Left lobe of liver (tissue), 2 donors: ENCODE measurements around the gene SPAG8. TPM values are rescaled to one million over a fixed set of nuclear protein-coding genes. Genes with fewer than 3 reads are reported as not detected.

Experiments used
- ATAC-seq: fragments of 200-7000 bp; cut with Tn5 transposase; one replicate; pipeline ENCODE4 v1.9.1; 2020; ENCODE audit warnings: mild to moderate bottlenecking, moderate library complexity
- DNase-seq: peaks from one replicate; pipeline ENCODE4 v3.0.0-alpha.2; 2020; ENCODE audit warnings: low spot score
- total RNA-seq: library from RNA; stranded (reverse); gene quantifications from one replicate; pipeline ENCODE4 v1.2.1, GENCODE V29; 2021
- donor health status: DM: no; HTN: no; CAD: no; lungs with moderate emphysema.
- donor health status: DM: no; HTN: yes; CAD: no.

The SPAG8 gene
- total RNA-seq, 1 donor from 2014 or later = 0.50 TPM

DNA sequence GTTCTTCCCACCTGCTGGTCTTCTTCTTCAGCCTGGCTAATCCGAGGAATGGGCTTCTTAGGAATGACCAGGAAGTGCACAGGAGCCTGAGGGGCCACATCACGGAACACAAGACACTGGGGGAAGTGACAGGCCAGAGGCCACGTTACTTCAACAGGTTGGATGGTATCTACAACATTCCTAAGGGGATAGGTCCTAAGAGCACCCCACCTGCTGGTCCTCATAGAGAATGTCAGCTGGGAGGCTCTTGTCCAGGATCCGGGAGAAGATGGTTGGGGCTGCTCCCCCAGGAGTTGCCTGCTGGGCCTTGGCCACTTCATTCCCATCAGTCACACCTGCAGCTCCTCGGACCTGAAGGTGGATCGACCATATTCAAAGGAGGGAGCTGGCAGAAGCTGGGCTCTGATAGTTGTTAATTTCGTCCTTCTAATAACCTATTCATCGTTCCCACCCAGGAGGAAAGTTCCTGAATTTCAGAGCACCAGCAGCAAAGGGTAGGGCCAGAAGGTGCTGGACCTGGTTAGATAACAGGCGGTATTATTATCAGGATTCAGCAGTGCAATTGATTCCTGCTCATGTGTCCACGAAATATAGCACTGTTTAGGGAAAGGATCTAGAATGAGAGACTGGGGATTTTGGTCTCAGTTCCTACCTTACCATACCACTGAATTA lies 1.5 kb upstream of the SPAG8 start:
- DNase-seq (no peak), ATAC-seq (no peak)

DNA sequence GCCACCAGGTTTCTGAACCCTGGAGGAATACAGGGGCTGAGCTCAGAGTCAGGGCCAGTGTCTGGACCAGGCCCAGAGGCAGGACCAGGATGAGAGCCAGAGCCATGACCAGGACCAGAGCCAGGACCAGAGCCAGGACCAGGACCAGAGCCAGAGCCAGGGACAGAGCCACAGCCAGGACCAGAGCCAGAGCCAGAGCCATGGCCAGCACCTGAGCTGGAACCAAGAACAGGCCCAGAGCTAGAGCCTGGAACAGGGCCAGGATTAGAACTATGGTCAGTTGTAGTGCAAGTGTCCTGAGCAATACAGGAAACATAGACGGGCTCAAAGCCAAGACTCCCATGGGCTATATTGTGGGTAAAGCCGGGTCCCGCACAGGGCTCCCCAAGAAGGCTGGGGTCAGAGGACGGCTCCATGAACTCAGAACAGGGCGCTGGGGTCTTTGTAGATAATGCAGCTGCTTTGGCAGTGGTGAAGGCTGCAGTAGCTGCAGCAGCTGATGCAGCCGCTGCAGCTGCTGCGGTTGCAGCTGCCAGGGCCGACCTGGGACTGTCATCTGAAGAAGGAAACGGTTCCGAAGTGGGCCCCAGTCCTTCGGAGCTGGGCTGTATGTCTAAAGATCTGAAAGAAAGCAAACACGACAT lies 559 bp downstream of the SPAG8 start:
- ATAC-seq = peak; percentile 61
- peak; percentile 89 for DNase-seq

DNA sequence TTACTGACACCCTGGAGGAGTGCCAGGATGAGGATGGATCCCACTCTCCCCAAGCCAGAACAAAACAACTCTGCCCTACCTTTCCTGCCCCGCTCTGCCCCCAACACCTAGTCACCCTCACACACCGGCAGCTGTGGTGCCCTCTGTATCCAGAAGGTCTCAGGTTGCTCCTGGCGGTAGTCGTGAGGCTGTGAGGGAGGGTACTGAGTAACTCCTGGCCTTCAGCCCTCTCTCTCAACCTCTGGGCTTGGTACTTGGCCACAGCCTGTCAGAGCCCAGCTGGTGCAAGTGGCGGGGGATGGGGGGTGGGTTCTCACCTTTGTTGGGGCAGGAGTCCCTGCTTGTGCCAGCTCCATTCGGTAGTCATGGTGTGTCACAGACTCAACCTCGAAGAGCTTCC lies 1.9 kb downstream of the SPAG8 start:
- ATAC-seq (no peak), DNase-seq (no peak)

DNA sequence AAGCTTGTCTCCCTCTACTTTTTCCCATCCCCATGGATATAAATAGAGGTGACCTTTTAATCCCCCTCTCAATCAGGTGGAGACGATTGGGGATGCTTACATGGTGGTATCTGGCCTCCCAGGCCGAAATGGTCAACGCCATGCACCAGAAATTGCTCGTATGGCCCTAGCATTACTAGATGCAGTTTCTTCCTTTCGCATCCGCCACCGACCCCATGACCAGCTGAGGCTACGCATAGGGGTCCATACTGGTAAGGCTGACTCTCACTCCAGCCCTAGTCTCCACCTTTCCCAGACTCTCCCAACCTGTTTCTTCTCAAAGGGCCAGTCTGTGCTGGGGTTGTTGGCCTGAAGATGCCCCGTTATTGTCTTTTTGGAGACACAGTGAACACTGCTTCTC lies 3.6 kb downstream of the SPAG8 start:
- no peak for ATAC-seq
- no peak for DNase-seq

DNA sequence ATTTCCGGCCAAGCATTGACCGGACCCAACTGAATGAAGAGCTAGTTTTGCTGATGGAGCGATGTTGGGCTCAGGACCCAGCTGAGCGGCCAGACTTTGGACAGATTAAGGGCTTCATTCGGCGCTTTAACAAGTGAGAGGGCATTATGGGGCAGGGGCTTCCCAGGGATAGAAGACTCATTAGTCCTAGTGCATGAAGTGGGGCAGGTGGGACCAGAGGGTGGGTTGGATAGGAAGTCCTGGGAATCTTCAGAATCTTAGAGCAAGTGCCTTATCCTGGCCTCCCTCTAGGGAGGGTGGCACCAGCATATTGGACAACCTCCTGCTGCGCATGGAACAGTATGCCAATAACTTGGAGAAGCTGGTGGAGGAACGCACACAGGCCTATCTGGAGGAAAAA lies 6.0 kb downstream of the SPAG8 start:
- ATAC-seq (no peak), DNase-seq (no peak)

DNA sequence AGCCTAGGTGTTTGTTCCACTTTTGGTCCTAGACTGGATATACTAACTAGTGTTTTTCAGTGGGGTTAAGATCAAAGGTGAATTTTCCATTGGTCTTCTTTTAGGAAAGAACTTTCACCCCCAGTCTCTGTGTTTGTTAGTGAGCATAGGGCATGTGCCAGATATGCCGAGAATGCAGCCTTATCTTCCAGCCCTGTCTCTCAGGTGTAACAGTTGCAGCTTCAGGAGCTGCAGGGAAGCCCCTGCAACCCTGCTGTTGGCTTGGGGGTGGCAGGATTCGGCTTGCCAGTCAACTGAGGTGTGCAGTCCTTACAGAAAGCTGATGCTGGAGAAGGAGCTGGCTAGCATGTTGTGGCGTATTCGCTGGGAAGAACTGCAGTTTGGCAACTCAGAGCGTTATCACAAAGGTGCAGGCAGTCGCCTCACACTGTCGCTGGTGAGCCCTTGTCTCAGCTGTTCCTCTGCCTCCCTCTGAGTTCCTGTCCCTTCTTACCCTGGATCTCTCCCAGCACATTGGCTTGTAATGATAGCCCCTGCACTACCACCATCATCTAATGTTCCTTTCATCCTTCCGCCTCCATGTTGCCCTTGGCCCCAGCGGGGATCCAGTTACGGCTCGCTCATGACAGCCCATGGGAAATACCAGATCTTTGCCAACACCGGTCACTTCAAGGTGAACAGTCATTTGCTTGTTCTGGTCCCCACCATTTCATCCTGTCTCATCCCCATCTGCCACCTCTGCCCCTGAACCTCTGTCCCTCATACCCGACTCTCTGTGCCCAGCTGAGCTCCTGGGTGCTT lies 10.5 kb downstream of the SPAG8 start:
- DNase-seq = no peak
- no peak for ATAC-seq

DNA sequence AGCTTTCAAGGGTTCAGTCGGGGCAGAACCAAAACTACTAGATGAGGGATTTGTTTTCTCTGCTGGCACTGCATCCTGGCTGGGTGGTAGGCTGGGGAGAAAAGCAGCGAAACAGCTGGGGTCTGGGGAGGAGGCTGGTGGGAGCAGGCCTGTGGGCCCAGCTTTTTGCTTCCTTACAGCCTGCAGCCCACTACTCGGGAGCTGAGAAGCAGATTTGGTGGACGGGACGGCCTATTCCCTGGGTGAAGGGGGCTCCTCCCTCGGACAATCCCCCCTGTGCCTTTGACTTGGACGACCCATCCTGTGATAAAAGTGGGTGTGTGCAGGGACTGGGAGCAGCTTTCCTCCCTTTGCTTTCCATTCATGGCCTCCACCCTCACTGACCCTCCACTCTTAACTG lies 11.5 kb downstream of the SPAG8 start:
- ATAC-seq = no peak
- DNase-seq = no peak

DNA sequence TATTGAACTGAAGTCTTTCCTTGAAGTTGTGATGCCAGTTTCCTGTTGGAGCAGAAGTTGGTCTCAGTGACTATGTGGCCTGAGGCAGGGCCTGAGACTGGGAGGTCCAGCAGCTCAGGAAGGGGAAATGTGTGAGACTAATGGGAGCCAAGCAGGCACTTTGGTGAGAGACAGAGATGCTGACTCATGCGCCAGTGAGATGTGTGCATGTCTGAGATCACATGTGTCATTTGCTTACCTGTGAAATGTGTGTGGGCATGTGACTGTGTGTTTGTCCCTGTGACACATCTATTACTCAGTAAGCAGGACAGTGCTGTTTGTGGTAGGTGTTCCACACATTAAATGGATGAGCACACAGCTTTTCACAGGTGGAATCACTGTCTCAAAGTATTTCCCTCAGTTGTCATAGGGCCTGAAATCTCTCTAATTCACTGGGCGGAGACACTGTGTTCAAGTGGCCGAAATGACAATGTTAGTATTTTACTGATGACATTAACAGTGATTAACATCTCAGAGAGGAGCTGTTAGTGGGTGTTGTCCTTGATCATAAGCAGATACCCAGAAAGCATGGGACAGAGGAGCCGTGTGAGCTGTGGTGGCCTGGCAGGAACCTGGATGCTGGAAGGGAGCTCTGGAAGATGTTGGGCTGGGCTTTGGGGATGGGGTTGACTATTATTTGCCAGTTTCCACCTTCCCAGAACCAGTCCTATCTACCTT lies 13.2 kb downstream of the SPAG8 start:
- ATAC-seq (peak; percentile 19), DNase-seq (no peak)

DNA sequence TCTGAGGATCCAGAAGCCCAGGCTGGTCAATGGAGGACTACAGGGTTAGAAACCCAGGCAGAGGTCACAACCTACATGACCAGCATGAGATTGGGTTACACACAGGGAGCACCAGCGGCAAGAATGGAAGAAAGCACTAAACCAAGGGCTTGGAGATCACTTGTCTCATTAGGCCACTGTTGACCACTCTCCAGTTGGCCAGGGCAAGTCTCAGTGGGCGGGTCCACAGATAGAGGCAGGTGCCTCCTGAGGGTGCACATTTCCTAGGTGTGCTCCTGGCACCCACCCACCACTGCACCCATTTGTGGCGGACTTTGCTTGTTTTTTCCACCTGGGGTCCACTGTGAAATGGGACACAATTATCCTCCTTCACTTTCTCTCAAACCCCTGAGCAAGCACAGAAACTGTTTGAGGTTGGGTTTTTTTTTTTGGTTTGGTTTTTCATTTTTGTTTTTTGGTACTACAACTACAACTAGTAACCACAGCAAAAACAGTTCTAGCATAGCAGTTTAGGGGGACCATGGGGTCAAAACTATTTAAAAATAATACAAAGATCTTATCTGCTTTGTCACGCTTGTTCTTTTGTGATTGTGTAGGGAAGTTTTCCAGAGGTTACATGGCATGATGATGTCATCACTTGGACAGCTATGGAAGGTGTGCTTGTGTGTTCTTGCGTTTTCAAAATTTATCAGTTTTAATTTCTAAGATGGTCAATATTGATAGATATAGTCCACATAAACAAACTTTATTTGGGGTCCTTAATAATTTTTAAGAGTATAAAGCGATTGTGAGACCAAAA lies 14.6 kb downstream of the SPAG8 start:
- ATAC-seq (no peak), DNase-seq (no peak)

DNA sequence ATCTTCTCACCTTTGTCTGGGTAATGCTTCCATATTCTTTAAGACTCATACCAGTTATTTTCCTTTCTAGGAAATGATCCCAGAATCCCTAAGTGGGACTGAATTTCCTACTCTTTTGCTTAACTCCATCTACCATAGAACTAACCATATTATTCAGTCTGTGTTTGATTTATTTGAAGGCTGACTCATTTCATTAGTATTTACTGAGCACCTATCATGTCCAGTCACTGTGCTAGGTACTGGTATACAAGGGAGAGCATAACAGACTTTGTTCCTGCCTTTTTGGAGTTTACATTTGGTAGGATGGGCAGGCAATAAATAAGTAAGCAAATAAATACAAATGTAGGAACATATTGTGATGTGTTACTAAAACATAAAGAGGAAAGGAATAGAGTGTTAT lies 16.4 kb downstream of the SPAG8 start:
- DNase-seq = no peak
- no peak for ATAC-seq

DNA sequence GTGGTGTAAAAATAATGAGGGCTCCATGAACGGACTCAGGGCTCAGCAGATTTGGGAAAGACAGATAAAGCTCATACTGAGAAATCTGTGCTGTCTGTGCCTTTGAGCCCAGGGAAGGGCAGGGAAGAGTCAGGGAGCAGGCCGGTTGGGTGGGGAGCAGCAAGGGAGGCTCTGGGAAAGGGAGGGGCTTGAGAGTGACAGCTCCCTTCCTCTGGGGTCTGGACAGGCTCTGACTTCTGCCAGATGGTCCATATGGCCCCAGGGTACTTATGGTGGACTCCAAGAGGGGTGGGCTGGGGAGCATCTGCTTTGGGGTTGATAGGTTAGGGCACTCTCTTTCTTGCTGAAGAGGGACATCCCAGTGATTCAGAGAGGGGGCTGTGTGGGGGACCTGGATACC lies 18.6 kb downstream of the SPAG8 start:
- DNase-seq (no peak), ATAC-seq (no peak)

DNA sequence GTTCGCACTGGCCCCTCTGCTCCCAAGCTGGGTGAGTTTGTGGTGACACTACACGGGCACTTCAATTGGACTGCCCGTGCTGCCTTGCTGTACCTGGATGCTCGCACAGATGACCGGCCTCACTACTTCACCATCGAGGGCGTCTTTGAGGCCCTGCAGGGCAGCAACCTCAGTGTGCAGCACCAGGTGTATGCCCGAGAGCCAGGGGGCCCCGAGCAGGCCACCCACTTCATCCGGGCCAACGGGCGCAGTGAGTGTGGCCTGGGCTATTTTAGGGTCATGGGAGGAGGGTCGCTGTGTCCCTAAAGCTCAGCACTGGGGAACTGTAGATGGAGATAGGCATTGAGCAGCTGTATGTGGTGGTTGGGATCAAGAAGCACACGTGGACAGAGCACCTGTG lies 19.2 kb downstream of the SPAG8 start:
- no peak for DNase-seq
- no peak for ATAC-seq

DNA sequence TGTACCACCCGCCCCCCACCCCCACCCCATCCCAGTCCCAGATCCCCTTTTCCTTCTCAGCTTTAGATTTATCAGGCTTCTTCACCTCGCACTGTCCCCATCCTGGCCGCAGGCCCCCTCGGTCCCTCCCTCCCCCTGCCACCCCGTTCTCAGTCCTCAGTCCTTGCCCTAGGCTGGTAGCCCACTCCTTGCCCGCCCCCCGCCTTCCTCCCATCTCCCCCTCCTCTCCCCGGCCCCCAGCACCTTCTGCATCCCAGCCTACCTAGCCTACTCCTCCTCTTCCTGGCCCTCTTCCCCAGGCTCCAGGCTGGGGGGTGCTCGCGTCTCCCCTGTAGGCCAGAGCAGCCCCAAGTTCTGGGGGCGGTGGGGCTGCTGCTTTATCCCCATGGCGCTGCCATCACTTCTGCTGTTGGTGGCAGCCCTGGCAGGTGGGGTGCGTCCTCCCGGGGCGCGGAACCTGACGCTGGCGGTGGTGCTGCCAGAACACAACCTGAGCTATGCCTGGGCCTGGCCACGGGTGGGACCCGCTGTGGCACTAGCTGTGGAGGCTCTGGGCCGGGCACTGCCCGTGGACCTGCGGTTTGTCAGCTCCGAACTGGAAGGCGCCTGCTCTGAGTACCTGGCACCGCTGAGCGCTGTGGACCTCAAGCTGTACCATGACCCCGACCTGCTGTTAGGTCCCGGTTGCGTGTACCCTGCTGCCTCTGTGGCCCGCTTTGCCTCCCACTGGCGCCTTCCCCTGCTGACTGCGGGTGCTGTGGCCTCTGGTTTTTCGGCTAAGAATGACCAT lies 19.8 kb downstream of the SPAG8 start:
- DNase-seq (no peak), ATAC-seq (no peak)

DNA sequence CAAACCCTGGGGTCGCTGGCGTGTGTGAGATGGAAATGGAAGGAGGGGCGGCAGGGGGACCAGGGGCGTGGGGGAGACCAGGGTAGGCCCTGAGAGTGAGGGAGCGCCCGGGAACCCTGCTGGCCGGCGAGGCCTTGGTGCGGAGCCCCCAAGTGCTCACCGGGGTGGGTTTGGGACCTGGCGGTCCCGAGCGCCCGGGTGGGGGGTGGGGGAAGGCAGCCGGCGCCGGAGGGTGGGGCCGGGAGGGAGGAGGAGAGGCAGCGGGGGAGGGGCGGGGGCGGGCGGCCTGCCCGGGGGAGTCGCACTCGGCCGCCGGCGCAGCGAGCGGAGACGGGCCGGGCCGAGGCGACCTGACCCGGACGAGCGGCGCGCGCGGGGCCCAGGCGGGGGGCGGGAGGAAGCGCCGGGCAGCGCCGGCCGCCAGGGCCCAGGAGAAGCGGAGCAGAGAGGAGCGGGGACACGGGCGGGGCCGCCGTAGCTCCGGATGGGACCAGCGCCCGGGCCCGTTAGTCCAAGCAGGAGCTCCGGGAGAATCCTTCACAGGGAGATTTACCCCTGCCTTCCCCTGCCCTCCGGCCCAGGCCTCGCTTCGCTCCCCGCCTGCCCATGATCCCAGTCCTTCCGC lies 20.7 kb downstream of the SPAG8 start, which contains the start of gene NPR2:
TSS of gene NPR2 (plus strand) at position 295 of the 625 bp plus-strand sequence. CDS start 818 bp downstream, outside the sequence.
- peak; percentile 51 for DNase-seq

DNA sequence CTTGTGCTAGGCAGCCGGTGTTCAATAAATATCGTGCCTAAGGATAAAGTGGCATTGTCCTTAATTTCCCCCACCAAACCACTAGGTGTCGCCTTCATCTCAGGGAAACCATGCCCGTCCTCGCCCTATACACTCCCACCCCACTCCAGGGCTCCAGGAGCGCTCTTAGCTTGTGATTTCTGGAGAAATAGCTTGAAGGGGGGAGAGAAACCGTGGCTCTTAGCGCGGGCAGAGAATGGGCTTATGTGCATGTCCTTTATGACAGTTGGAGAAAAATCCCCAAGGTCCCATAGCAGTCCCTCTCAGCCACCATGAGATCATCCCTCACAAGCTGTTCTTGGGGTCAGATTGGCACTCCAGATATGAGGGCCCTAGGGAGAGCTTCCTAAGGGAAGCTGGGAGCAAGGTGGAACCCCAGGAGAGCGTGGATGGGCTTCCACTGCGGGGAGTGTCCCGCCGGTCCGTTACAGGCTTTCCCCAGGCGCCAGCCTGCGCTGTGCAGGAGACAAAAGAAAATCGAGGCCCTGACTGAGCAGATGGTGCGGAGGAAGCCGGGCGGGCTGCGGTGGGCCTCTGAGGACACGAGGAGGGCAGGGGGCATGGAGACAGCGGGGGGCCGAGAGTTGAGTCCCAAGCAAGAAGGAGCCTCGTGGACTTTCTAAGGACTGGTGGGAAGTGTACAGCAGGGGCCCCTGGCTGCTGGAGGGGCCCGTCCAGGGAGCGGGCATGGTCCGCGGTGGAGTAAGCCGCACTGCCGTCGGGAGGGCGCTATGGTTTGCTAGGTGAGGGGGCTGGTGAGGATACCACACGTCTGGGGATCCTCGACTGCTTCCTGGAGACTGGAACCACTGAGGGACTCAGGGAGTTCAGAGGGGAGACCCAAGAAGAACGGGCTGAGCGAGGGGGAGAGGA lies 21.4 kb downstream of the SPAG8 start:
- ATAC-seq = peak; percentile 95
- DNase-seq = peak; percentile 69

More for the DNA sequence above, 20.7 kb downstream of the SPAG8 start, which contains the start of gene NPR2:
- peak; percentile 62 for ATAC-seq

DNA sequence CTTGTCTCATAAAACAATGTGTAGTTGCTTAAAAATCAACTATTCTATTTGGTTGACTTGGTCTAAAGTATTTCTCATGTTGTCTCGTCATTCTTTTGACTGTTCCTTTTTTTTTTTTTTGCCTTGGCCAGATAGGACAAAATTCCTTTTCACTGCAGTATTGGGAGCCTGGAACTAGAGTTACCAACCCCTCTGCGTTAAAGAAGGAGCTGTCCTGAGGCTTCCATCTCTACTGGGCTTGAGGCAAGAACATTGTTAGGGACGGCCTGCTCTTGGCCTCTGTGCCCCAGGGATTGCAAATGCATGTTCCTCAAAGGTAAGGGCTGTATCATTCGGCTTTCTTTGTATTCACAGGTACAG lies 22.1 kb downstream of the SPAG8 start:
- ATAC-seq = no peak
- no peak for DNase-seq

DNA sequence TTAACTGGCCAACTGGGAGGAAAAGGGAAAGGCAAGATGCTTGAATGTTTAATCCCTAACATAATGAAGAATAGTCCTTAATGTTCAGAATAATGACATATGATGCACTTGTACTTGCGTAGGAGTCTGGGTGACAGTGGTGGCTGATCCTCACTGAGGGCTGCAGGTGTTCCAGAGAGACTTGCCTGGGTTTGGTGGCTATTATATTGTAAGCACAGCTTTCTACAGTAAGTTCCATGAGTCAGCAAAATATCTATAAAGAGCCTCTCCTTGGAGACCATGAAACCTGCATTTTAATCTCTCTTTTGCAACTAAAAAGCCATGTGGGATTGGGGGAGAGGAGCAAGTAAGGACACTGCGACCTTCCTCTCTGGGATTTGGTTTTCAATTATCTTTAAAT lies 22.5 kb downstream of the SPAG8 start:
- no peak for ATAC-seq
- DNase-seq = no peak

DNA sequence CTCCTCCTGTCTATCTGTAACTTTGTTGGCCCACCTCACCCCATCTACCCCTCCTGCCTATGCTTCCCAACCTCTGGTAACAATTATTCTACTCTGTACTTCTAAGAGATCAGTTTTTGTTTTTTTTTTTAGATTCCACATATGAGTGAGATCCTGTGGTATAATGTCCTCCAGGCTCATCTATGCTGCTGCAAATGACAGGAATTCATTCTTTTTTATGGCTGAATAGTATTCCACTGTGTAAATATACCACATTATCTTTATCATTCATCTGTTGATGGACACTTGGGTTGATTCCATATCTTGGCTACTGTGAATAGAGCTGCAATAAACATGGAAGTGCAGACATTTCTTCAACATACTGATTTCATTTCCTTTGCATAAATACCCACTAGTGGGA lies 28.6 kb downstream of the SPAG8 start:
- DNase-seq (no peak), ATAC-seq (no peak)
